ENCODE results near the gene AK1. TPM values are rescaled to one million over a fixed set of nuclear protein-coding genes. Genes with fewer than 3 reads are reported as not detected.

Gene AK1
- total and polyA plus RNA-seq, 9 of the 15 experiments (the other 6 are each of a cell fraction or from before 2014, with no cell fraction given), result 10.1 to 71.8 (median 39.0) TPM

DNA sequence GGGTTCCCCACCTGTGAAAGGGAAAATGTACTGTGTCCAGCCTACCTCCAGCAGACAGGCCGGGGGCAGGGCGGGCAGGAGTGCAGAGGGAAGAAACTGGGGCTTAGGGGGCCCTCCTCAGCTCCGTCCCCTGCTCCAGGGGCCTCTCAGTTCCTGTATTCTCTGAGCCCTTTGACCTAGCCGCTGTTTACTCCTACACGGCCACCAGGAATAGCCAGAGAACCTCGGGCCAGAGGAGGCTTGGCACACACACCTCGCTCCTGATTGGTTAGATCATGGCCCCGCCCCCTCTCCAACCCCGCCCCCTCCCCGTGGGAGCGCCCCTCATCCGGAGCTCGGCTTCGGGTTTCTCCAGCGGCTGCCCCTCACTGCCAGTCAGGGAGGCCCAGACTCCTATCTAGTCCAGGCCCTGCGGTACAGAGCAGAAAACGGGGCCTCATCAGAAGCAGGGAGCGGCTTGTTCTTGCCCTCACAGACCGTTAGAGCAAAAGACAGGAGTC, 19.8 kb upstream of the AK1 start:
- POLR2A ChIA-PET, result interaction anchor here (0.6 to 2.9 kb wide), 9 partner anchors 9 to 156 kb away, joined by 3 to 12 read pairs (median 4); no protein-coding TSS in a partner anchor
- no TSS peak for BruUV-seq (replicated peaks)
- H3K9me3 ChIP-seq (replicated peaks; ENCODE audit: control insufficient read depth, insufficient read depth, low read depth, low read length), result peaks cover 4% of the 10 kb centered on the region
- no peaks in the 10 kb centered on the region; the same call in 1 of the 2 replicates for H4K20me1 ChIP-seq (replicated peaks; ENCODE audit: control insufficient read depth, insufficient read depth, low read length)
- H3K36me3 ChIP-seq (ENCODE audit: control insufficient read depth, insufficient read depth, low read length), result peaks cover 49% of the 10 kb centered on the region
- H3K27ac ChIP-seq (ENCODE audit: extremely low read depth, low read depth, low read length), result peak overlapping the region; percentile 58
- FAIRE-seq, result peak; percentile 84
- H3K79me2 ChIP-seq (ENCODE audit: control insufficient read depth, insufficient read depth, low read length), result peaks cover 27% of the 10 kb centered on the region
- H2AFZ ChIP-seq (ENCODE audit: low read depth, low read length), result no peak overlapping the region
- 11% methylated on average over 5 of the region's 19 CpGs for WGBS (ENCODE audit: insufficient coverage, low coverage, missing lambda C conversion rate)
- H3K9ac ChIP-seq (ENCODE audit: insufficient read depth in 1 of 2, low read depth in 2 of 2, low read length in 2 of 2), result peak overlapping the region in 1 of 2 experiments; percentile 84; a peak in 2 of 4 replicates
- in situ Hi-C loops (cut with MboI), result no loop called here
- H3K4me1 ChIP-seq (replicated peaks in 1 of 2; ENCODE audit: control insufficient read depth in 2 of 2, insufficient read depth in 2 of 2, low read length in 2 of 2), result peaks cover 11 to 42% of the 10 kb centered on the region in 2 experiments
- CTCF ChIA-PET (ENCODE audit: low intra/inter-chr PET ratio), result interaction anchor here (0.8 kb wide), 1 partner anchor 38 kb away, joined by 4 read pairs; no protein-coding TSS in a partner anchor
- peak overlapping the region; percentile 51 for H3K4me2 ChIP-seq (ENCODE audit: insufficient read depth, low read length)
- intact Hi-C loops (cut with micrococcal nuclease), result loop anchor here (2.0 kb wide), 1 partner anchor 20 kb away; the partner anchor contains the start of gene ST6GALNAC4
- H3K27me3 ChIP-seq (ENCODE audit: control insufficient read depth in 2 of 2, insufficient read depth in 2 of 2, low read length in 2 of 2), result no peaks in the 10 kb centered on the region
- peak; percentile 85 to 95 (median 94) for DNase-seq (ENCODE audit: extremely low read depth in 1 of 4, low spot score in 3 of 4)
- ATAC-seq, result peak; percentile 83
- H3K9me1 ChIP-seq (ENCODE audit: control insufficient read depth, insufficient read depth, low read length), result no peaks in the 10 kb centered on the region
- peak overlapping the region; percentile 14; the same call in 1 of the 2 replicates for H3K4me3 ChIP-seq
- TF ChIP-seq, protein P1, sequence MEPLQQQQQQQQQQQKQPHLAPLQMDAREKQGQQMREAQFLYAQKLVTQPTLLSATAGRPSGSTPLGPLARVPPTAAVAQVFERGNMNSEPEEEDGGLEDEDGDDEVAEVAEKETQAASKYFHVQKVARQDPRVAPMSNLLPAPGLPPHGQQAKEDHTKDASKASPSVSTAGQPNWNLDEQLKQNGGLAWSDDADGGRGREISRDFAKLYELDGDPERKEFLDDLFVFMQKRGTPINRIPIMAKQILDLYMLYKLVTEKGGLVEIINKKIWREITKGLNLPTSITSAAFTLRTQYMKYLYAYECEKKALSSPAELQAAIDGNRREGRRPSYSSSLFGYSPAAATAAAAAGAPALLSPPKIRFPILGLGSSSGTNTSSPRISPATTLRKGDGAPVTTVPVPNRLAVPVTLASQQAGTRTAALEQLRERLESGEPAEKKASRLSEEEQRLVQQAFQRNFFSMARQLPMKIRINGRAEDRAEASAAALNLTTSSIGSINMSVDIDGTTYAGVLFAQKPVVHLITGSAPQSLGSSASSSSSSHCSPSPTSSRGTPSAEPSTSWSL (CRISPR knock-in tag; IDR thresholded peaks at IDR 0.05; ENCODE audit: borderline replicate concordance), result no peak
- TF ChIP-seq CREM (IDR thresholded peaks at IDR 0.05; ENCODE audit: low read depth), result peak; percentile 31; the same call in 1 of the 2 replicates
- TF ChIP-seq, protein P2, sequence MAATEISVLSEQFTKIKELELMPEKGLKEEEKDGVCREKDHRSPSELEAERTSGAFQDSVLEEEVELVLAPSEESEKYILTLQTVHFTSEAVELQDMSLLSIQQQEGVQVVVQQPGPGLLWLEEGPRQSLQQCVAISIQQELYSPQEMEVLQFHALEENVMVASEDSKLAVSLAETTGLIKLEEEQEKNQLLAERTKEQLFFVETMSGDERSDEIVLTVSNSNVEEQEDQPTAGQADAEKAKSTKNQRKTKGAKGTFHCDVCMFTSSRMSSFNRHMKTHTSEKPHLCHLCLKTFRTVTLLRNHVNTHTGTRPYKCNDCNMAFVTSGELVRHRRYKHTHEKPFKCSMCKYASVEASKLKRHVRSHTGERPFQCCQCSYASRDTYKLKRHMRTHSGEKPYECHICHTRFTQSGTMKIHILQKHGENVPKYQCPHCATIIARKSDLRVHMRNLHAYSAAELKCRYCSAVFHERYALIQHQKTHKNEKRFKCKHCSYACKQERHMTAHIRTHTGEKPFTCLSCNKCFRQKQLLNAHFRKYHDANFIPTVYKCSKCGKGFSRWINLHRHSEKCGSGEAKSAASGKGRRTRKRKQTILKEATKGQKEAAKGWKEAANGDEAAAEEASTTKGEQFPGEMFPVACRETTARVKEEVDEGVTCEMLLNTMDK (IDR thresholded peaks at IDR 0.05; ENCODE audit: borderline replicate concordance, insufficient read depth, low read depth, low read length, poor library complexity, severe bottlenecking), result no peak
- 0 out of 2 replicates have a peak, but pooled peaks have one; percentile 33 for TF ChIP-seq POLR2AphosphoS5 (IDR thresholded peaks at IDR 0.05; ENCODE audit: control insufficient read depth, insufficient read depth, low read depth, low read length)
- TF ChIP-seq ZNF316 (IDR thresholded peaks at IDR 0.05), result no peak
- TF ChIP-seq SRSF3 (IDR thresholded peaks at IDR 0.05; ENCODE audit: insufficient read depth, low read length), result no peak
- TF ChIP-seq ARID1B (IDR thresholded peaks at IDR 0.05), result no peak
- TF ChIP-seq NFYB (IDR thresholded peaks at IDR 0.05; ENCODE audit: extremely low read depth, insufficient read length), result peak; percentile 34
- TF ChIP-seq PTTG1 (tag; IDR thresholded peaks at IDR 0.05; ENCODE audit: low read depth), result no peak
- TF ChIP-seq YBX1 (IDR thresholded peaks at IDR 0.05), result no peak
- no peak for TF ChIP-seq CBX8 (IDR thresholded peaks at IDR 0.05; ENCODE audit: borderline replicate concordance, extremely low read depth, low read depth, low read length, poor library complexity, severe bottlenecking)
- TF ChIP-seq, protein P3, sequence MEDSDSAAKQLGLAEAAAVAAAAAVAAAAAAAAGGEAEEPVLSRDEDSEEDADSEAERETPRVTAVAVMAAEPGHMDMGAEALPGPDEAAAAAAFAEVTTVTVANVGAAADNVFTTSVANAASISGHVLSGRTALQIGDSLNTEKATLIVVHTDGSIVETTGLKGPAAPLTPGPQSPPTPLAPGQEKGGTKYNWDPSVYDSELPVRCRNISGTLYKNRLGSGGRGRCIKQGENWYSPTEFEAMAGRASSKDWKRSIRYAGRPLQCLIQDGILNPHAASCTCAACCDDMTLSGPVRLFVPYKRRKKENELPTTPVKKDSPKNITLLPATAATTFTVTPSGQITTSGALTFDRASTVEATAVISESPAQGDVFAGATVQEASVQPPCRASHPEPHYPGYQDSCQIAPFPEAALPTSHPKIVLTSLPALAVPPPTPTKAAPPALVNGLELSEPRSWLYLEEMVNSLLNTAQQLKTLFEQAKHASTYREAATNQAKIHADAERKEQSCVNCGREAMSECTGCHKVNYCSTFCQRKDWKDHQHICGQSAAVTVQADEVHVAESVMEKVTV (CRISPR knock-in tag; IDR thresholded peaks at IDR 0.05), result no peak
- TF ChIP-seq NR2C2 (CRISPR knock-in tag; IDR thresholded peaks at IDR 0.05), result no peak
- TF ChIP-seq NR2C2 (tag; IDR thresholded peaks at IDR 0.05), result peak; percentile 72
- TF ChIP-seq, protein P4, sequence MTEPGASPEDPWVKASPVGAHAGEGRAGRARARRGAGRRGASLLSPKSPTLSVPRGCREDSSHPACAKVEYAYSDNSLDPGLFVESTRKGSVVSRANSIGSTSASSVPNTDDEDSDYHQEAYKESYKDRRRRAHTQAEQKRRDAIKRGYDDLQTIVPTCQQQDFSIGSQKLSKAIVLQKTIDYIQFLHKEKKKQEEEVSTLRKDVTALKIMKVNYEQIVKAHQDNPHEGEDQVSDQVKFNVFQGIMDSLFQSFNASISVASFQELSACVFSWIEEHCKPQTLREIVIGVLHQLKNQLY (CRISPR knock-in tag; conservative IDR thresholded peaks at IDR 0.05), result no peak
